GM23338 (cell line): ENCODE results near the gene MLLT10. TPM values are rescaled to one million over a fixed set of nuclear protein-coding genes. Genes with fewer than 3 reads are reported as not detected.

Experiments used
- ATAC-seq: fragments of 200-7000 bp; cut with Tn5 transposase; 3 replicates; pipeline ENCODE4 v1.9.1; 2020
- DNase-seq: peaks from one replicate; pipeline ENCODE4 v3.0.0-alpha.2; 2015; ENCODE audit warnings: low spot score
- H2AFZ ChIP-seq: fragments of 200-600 bp; sonication (generic); 2 replicates; pipeline ENCODE4 v1.8.0; 2016; ENCODE audit warnings: antibody characterized with exemption, mild to moderate bottlenecking, moderate library complexity
- H3F3A ChIP-seq: fragments of 200-600 bp; sonication (generic); replicated peaks from 2 replicates; pipeline ENCODE4 v1.8.0; 2017; ENCODE audit warnings: antibody characterized with exemption, mixed run types, low read depth
- H3K27ac ChIP-seq: fragments of 200-600 bp; sonication (generic); 2 replicates; pipeline ENCODE4 v1.6.1; 2016; ENCODE audit warnings: low read depth
- H3K27me3 ChIP-seq: fragments of 200-600 bp; sonication (generic); 2 replicates; pipeline ENCODE4 v1.8.0; 2016; ENCODE audit warnings: mild to moderate bottlenecking, mixed run types, moderate library complexity; ENCODE audit not compliant: insufficient read depth
- H3K36me3 ChIP-seq: fragments of 200-600 bp; sonication (generic); 2 replicates; pipeline ENCODE4 v1.8.0; 2016; ENCODE audit warnings: mild to moderate bottlenecking; ENCODE audit not compliant: insufficient read depth
- H3K4me1 ChIP-seq: fragments of 200-600 bp; sonication (generic); 2 replicates; pipeline ENCODE4 v1.8.0; 2016; ENCODE audit warnings: mild to moderate bottlenecking, moderate library complexity; ENCODE audit not compliant: insufficient read depth
- H3K4me2 ChIP-seq: fragments of 200-600 bp; sonication (generic); 2 replicates; pipeline ENCODE4 v1.7.1; 2017; ENCODE audit warnings: mixed run types
- H3K4me3 ChIP-seq: fragments of 200-600 bp; sonication (generic); 2 replicates; pipeline ENCODE4 v1.6.1; 2016; ENCODE audit warnings: mixed run types
- H3K79me2 ChIP-seq: fragments of 200-600 bp; sonication (generic); replicated peaks from 2 replicates; pipeline ENCODE4 v1.8.0; 2017; ENCODE audit warnings: mild to moderate bottlenecking; ENCODE audit not compliant: insufficient read depth
- H3K9me2 ChIP-seq: fragments of 200-600 bp; sonication (generic); 2 replicates; pipeline ENCODE4 v1.8.0; 2017; ENCODE audit not compliant: insufficient read depth
- H4K20me1 ChIP-seq: fragments of 200-600 bp; sonication (generic); replicated peaks from 2 replicates; pipeline ENCODE4 v1.8.0; 2017; ENCODE audit warnings: mild to moderate bottlenecking; ENCODE audit not compliant: insufficient read depth
- H3K27ac Mint-ChIP-seq: 2 replicates; pipeline ENCODE4 v1.8.0; 2020; ENCODE audit warnings: inconsistent platforms, mild to moderate bottlenecking, moderate library complexity, mixed read lengths
- H3K27me3 Mint-ChIP-seq: 3 replicates; pipeline ENCODE4 v1.8.0; 2022; ENCODE audit warnings: low read depth, mild to moderate bottlenecking, moderate library complexity, mixed read lengths, inconsistent platforms; ENCODE audit not compliant: insufficient read depth, poor library complexity
- H3K36me3 Mint-ChIP-seq: 3 replicates; pipeline ENCODE4 v1.8.0; 2021; ENCODE audit warnings: low read depth, mild to moderate bottlenecking, inconsistent platforms, moderate library complexity, mixed read lengths
- H3K4me1 Mint-ChIP-seq: 3 replicates; pipeline ENCODE4 v1.8.0; 2020; ENCODE audit warnings: mild to moderate bottlenecking, inconsistent platforms, mixed read lengths
- H3K4me3 Mint-ChIP-seq: 3 replicates; pipeline ENCODE4 v1.8.0; 2021; ENCODE audit warnings: moderate library complexity, mild to moderate bottlenecking, inconsistent platforms, mixed read lengths
- H3K9me3 Mint-ChIP-seq: 3 replicates; pipeline ENCODE4 v1.8.0; 2020; ENCODE audit warnings: moderate library complexity, mild to moderate bottlenecking, inconsistent platforms, mixed read lengths
- CREB1 ChIP-seq: fragments of 250-450 bp; sonication (Bioruptor Pico); IDR thresholded peaks from 2 replicates; pipeline ENCODE4 v1.5.0; 2020; ENCODE audit warnings: low read depth, mild to moderate bottlenecking, moderate library complexity
- CTCF ChIP-seq, 2 experiments: fragments of 200-600 bp in 1 of 2; sonication (generic) in 1 of 2; conservative IDR thresholded peaks; 2 replicates each; pipeline versions ENCODE4 v1.5.1 to v1.6.1; 2016 to 2017; ENCODE audit warnings: antibody characterized with exemption in 2 of 2, low read depth in 2 of 2, mild to moderate bottlenecking in 2 of 2, moderate library complexity in 1 of 2
- ETS1 ChIP-seq: IDR thresholded peaks from 2 replicates; pipeline ENCODE4 v1.6.1; 2016; ENCODE audit warnings: antibody characterized with exemption
- JUNB ChIP-seq: IDR thresholded peaks from one replicate; pipeline ENCODE4 v1.6.1; 2016; ENCODE audit warnings: antibody characterized with exemption; ENCODE audit not compliant: unreplicated experiment
- POLR2AphosphoS5 ChIP-seq: IDR thresholded peaks from 2 replicates; pipeline ENCODE4 v1.6.1; 2016; ENCODE audit warnings: antibody characterized with exemption, low read depth
- REST ChIP-seq: IDR thresholded peaks from one replicate; pipeline ENCODE4 v1.6.1; 2018; ENCODE audit warnings: antibody characterized with exemption; ENCODE audit not compliant: unreplicated experiment
- STAT1 ChIP-seq: IDR thresholded peaks from one replicate; pipeline ENCODE4 v1.6.1; 2016; ENCODE audit warnings: antibody characterized with exemption; ENCODE audit not compliant: unreplicated experiment
- ZNF114 ChIP-seq: fragments of 250-450 bp; sonication (Bioruptor Pico); IDR thresholded peaks from 2 replicates; pipeline ENCODE4 v1.5.0; 2020; ENCODE audit warnings: mild to moderate bottlenecking, moderate library complexity
- ZNF331 ChIP-seq: fragments of 250-450 bp; sonication (Bioruptor Pico); IDR thresholded peaks from 2 replicates; pipeline ENCODE4 v1.5.0; 2020; ENCODE audit warnings: low read depth, mild to moderate bottlenecking, moderate library complexity
- ZNF462 ChIP-seq: fragments of 250-450 bp; sonication (Bioruptor Pico); IDR thresholded peaks from 2 replicates; pipeline ENCODE4 v1.5.0; 2020; ENCODE audit warnings: mild to moderate bottlenecking, moderate library complexity
- polyA plus RNA-seq: library from polyadenylated mRNA; unstranded; fragments of >200 nt; fragmentation: Nextera tagmentation; extraction: Ambion mirVana; gene quantifications from 2 replicates; pipeline ENCODE4 v1.2.1, GENCODE V29; 2016
- total RNA-seq: library from RNA; depleted of rRNA; stranded (reverse); fragments of >200 nt; shearing (Covaris generic); gene quantifications from 2 replicates; pipeline ENCODE4 v1.2.3, GENCODE V29; 2014

The MLLT10 gene
- total and polyA plus RNA-seq, 2 experiments from 2014 or later: 28.8 to 55.4 TPM

GRCh38 chr10:21655687-21656086, 121.7 kb downstream of the MLLT10 start:
- Histone ChIP-seq H3K27ac (no peak overlapping the region; the same call in 1 of the 2 replicates), H3K4me3 (no peak overlapping the region), H3F3A (no peaks in the 10 kb centered on the region), H3K79me2 (peaks cover 64% of the 10 kb centered on the region), H3K9me2 (no peaks in the 10 kb centered on the region), H3K36me3 (no peaks in the 10 kb centered on the region), H3K4me1 (no peaks in the 10 kb centered on the region), H4K20me1 (0 out of 2 replicates have a peak, but pooled peaks cover 11% of the 10 kb centered on the region), H2AFZ (no peak overlapping the region), H3K27me3 (no peaks in the 10 kb centered on the region), H3K4me2 (no peak overlapping the region)
- ATAC-seq (no peak), DNase-seq (no peak)
- Mint-ChIP-seq H3K27me3 (no peaks in the 10 kb centered on the region), H3K9me3 (no peaks in the 10 kb centered on the region), H3K36me3 (no peaks in the 10 kb centered on the region), H3K4me3 (no peak overlapping the region), H3K27ac (no peak overlapping the region), H3K4me1 (no peaks in the 10 kb centered on the region)
- TF ChIP-seq STAT1 (no peak), JUNB (no peak), ZNF331 (CRISPR knock-in tag) (no peak)

- H3K4me3 Mint-ChIP-seq: no peak overlapping the region
- no peak overlapping the region for H3K4me3 ChIP-seq
- H3F3A ChIP-seq: no peaks in the 10 kb centered on the region
- H3K9me2 ChIP-seq: no peaks in the 10 kb centered on the region
- ATAC-seq (no peak), DNase-seq (no peak)
- H3K4me1 Mint-ChIP-seq: peaks cover 22% of the 10 kb centered on the region
- H2AFZ ChIP-seq: no peak overlapping the region
- H3K27ac ChIP-seq: no peak overlapping the region
- H4K20me1 ChIP-seq: no peaks in the 10 kb centered on the region
- no peaks in the 10 kb centered on the region for H3K36me3 ChIP-seq
- no peaks in the 10 kb centered on the region for H3K9me3 Mint-ChIP-seq
- H3K36me3 Mint-ChIP-seq: no peaks in the 10 kb centered on the region
- no peak overlapping the region for H3K4me2 ChIP-seq
- peaks cover 26% of the 10 kb centered on the region for H3K4me1 ChIP-seq
- H3K27ac Mint-ChIP-seq: no peak overlapping the region
- no peaks in the 10 kb centered on the region for H3K27me3 Mint-ChIP-seq
- H3K27me3 ChIP-seq: no peaks in the 10 kb centered on the region
- peaks cover 76% of the 10 kb centered on the region for H3K79me2 ChIP-seq
- TF ChIP-seq REST (no peak), JUNB (no peak), CTCF (conservative IDR thresholded peaks at IDR 0.05; ENCODE audit: low read depth in 2 of 2) (no peak), POLR2AphosphoS5 (no peak), ZNF462 (no peak), CREB1 (CRISPR knock-in tag) (no peak), ETS1 (no peak), ZNF114 (no peak)
These were observed 127.1 kb downstream of the MLLT10 start for GRCh38 chr10:21661087-21661486.
